HepG2 (cell line): ENCODE data around the gene SAP30. TPM values are rescaled to one million over a fixed set of nuclear protein-coding genes. Genes with fewer than 3 reads are reported as not detected.

Experiments
- BATF2 ChIP-seq: sonication (generic); formaldehyde crosslinking; IDR thresholded peaks from 2 replicates; pipeline ENCODE4 v1.8.0; 2022; ENCODE audit warnings: mild to moderate bottlenecking, missing genetic modification reagents, moderate library complexity
- GATAD1 ChIP-seq: IDR thresholded peaks from 2 replicates; pipeline ENCODE4 v1.6.1; 2016; ENCODE audit warnings: missing genetic modification reagents, missing compliant biosample characterization
- MLXIP ChIP-seq: sonication (generic); formaldehyde crosslinking; IDR thresholded peaks from 2 replicates; pipeline ENCODE4 v1.9.0; 2021; ENCODE audit warnings: missing genetic modification reagents, borderline replicate concordance
- MTA1 ChIP-seq: sonication (generic); formaldehyde crosslinking; IDR thresholded peaks from 2 replicates; pipeline ENCODE4 v1.4.0; 2020; ENCODE audit warnings: missing genetic modification reagents, mild to moderate bottlenecking, borderline replicate concordance
- NFRKB ChIP-seq: fragments of 450-650 bp; IDR thresholded peaks from 2 replicates; pipeline ENCODE4 v1.6.1; 2017
- PAX8 ChIP-seq: sonication (generic); formaldehyde crosslinking; IDR thresholded peaks from 2 replicates; pipeline ENCODE4 v1.8.0; 2022; ENCODE audit warnings: mild to moderate bottlenecking, missing genetic modification reagents, borderline replicate concordance
- POLR2A ChIP-seq, 2 experiments: IDR thresholded peaks; 2 replicates each; pipeline ENCODE4 v1.6.1; 2011; ENCODE audit warnings: low read depth in 2 of 2, low read length in 2 of 2, mild to moderate bottlenecking in 1 of 2, moderate library complexity in 1 of 2; ENCODE audit not compliant: insufficient read depth in 1 of 2
- RAD51 ChIP-seq: fragments of 450-650 bp; IDR thresholded peaks from 2 replicates; pipeline ENCODE4 v1.6.1; 2016; ENCODE audit warnings: borderline replicate concordance
- RNF219 ChIP-seq: sonication (generic); formaldehyde crosslinking; IDR thresholded peaks from 2 replicates; pipeline ENCODE4 v1.5.0; 2020; ENCODE audit warnings: mild to moderate bottlenecking, missing genetic modification reagents
- SAP130 ChIP-seq: IDR thresholded peaks from 2 replicates; pipeline ENCODE4 v1.6.1; 2016; ENCODE audit warnings: low read depth
- SMARCE1 ChIP-seq: fragments of 450-650 bp; IDR thresholded peaks from 2 replicates; pipeline ENCODE4 v1.6.1; 2017; ENCODE audit warnings: borderline replicate concordance
- SP140L ChIP-seq: sonication (generic); formaldehyde crosslinking; IDR thresholded peaks from 2 replicates; pipeline ENCODE4 v1.4.0; 2020; ENCODE audit warnings: missing genetic modification reagents, borderline replicate concordance
- ZC3H4 ChIP-seq: sonication (generic); formaldehyde crosslinking; IDR thresholded peaks from 2 replicates; pipeline ENCODE4 v1.4.0; 2020; ENCODE audit warnings: missing genetic modification reagents, borderline replicate concordance
- ZFP36L1 ChIP-seq: sonication (generic); formaldehyde crosslinking; IDR thresholded peaks from 2 replicates; pipeline ENCODE4 v1.8.0; 2022; ENCODE audit warnings: mild to moderate bottlenecking, missing genetic modification reagents, moderate library complexity
- ZFP90 ChIP-seq: sonication (generic); formaldehyde crosslinking; IDR thresholded peaks from 2 replicates; pipeline ENCODE4 v1.8.0; 2022; ENCODE audit warnings: missing genetic modification reagents, mild to moderate bottlenecking, inconsistent platforms, borderline replicate concordance
- ZFX ChIP-seq: sonication (generic); formaldehyde crosslinking; IDR thresholded peaks from 2 replicates; pipeline ENCODE4 v1.4.0; 2020; ENCODE audit warnings: mild to moderate bottlenecking, low read depth, missing genetic modification reagents, moderate library complexity
- ZNF30 ChIP-seq: sonication (generic); formaldehyde crosslinking; IDR thresholded peaks from 2 replicates; pipeline ENCODE4 v1.5.0; 2020; ENCODE audit warnings: mild to moderate bottlenecking, missing genetic modification reagents
- ZNF550 ChIP-seq: sonication (generic); formaldehyde crosslinking; IDR thresholded peaks from 2 replicates; pipeline ENCODE4 v1.4.0; 2020; ENCODE audit warnings: mild to moderate bottlenecking, missing genetic modification reagents, borderline replicate concordance
- ZNF589 ChIP-seq: sonication (generic); formaldehyde crosslinking; conservative IDR thresholded peaks from 2 replicates; pipeline ENCODE4 v1.8.0; 2022; ENCODE audit warnings: mild to moderate bottlenecking, moderate library complexity, missing genetic modification reagents
- ZNF629 ChIP-seq: sonication (generic); formaldehyde crosslinking; conservative IDR thresholded peaks from 2 replicates; pipeline ENCODE4 v1.5.0; 2020; ENCODE audit warnings: missing genetic modification reagents
- polyA plus RNA-seq, 8 experiments: library from polyadenylated mRNA; depleted of rRNA in 3 of 8; stranded (reverse) in 7 of 8; unstranded in 1 of 8; fragments of >200 nt; fragmentation: Illumina TruSeq in 4 of 8; extraction: Trizol in 4 of 8; gene quantifications; 2 replicates each; pipeline versions ENCODE4 v1.2.1 to v1.2.3, GENCODE V29; 2011 to 2016; ENCODE audit warnings: low read depth in 4 of 8, missing spikeins in 1 of 8, mixed read lengths in 1 of 8; ENCODE audit not compliant: insufficient read depth in 1 of 8
- total RNA-seq, 5 experiments: library from RNA; depleted of rRNA; stranded (reverse); fragments of >200 nt; fragmentation: Illumina TruSeq; extraction: Trizol; gene quantifications; 2 replicates each; pipeline ENCODE4 v1.2.3, GENCODE V29; 2016; ENCODE audit warnings: low read depth in 1 of 5
- TF ChIP-seq, protein P1 (sequence below): sonication (generic); formaldehyde crosslinking; IDR thresholded peaks from 2 replicates; pipeline ENCODE4 v1.9.0; 2021; ENCODE audit warnings: missing genetic modification reagents, borderline replicate concordance

SAP30 gene
- total and polyA plus RNA-seq, 2 of the 13 experiments (the other 11 are each of a cell fraction or from before 2014, with no cell fraction given), result 14.2 to 25.1 TPM

- TF ChIP-seq ZFP90 (CRISPR knock-in tag), result 0 out of 2 replicates have a peak, but pooled peaks have one; percentile 32
- no peak for TF ChIP-seq NFRKB
- no peak for TF ChIP-seq MTA1 (CRISPR knock-in tag)
- no peak for TF ChIP-seq ZNF629
- TF ChIP-seq PAX8 (CRISPR knock-in tag), result no peak
- peak; percentile 92 for TF ChIP-seq ZFX (CRISPR knock-in tag)
- no peak for TF ChIP-seq SP140L (CRISPR knock-in tag)
- TF ChIP-seq ZNF30 (CRISPR knock-in tag), result no peak
- no peak for TF ChIP-seq RAD51
- TF ChIP-seq RNF219 (CRISPR knock-in tag), result no peak
- TF ChIP-seq ZC3H4, result no peak
- no peak for TF ChIP-seq ZNF589 (CRISPR knock-in tag)
- no peak for TF ChIP-seq SMARCE1
- no peak for TF ChIP-seq MLXIP
- TF ChIP-seq, protein P1, sequence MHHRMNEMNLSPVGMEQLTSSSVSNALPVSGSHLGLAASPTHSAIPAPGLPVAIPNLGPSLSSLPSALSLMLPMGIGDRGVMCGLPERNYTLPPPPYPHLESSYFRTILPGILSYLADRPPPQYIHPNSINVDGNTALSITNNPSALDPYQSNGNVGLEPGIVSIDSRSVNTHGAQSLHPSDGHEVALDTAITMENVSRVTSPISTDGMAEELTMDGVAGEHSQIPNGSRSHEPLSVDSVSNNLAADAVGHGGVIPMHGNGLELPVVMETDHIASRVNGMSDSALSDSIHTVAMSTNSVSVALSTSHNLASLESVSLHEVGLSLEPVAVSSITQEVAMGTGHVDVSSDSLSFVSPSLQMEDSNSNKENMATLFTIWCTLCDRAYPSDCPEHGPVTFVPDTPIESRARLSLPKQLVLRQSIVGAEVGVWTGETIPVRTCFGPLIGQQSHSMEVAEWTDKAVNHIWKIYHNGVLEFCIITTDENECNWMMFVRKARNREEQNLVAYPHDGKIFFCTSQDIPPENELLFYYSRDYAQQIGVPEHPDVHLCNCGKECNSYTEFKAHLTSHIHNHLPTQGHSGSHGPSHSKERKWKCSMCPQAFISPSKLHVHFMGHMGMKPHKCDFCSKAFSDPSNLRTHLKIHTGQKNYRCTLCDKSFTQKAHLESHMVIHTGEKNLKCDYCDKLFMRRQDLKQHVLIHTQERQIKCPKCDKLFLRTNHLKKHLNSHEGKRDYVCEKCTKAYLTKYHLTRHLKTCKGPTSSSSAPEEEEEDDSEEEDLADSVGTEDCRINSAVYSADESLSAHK, result no peak
- peak; percentile 59; the same call in 1 of the 2 replicates for TF ChIP-seq GATAD1 (CRISPR knock-in tag)
- peak; percentile 96 for TF ChIP-seq SAP130 (CRISPR knock-in tag)
- TF ChIP-seq POLR2A (IDR thresholded peaks at IDR 0.05; ENCODE audit: insufficient read depth in 1 of 2, low read depth in 2 of 2, low read length in 2 of 2), result peak; percentile 94 to 99
- TF ChIP-seq ZFP36L1 (CRISPR knock-in tag), result no peak
- no peak for TF ChIP-seq BATF2
- no peak for TF ChIP-seq ZNF550 (CRISPR knock-in tag)
Observed at GRCh38 chr4:173370477-173371291, at the start of gene SAP30 (continued).
